H1 (cell line): ENCODE measurements around the gene KLHL17. TPM values are rescaled to one million over a fixed set of nuclear protein-coding genes. Genes with fewer than 3 reads are reported as not detected.

ENCODE experiments used
- CTCF ChIA-PET: fragments of 300-600 bp; sonication (Branson Sonifier 250); formaldehyde crosslinking; loops from one replicate; lab custom pipeline; 2021; ENCODE audit not compliant: partially characterized antibody; lab: Charles Lee
- POLR2A ChIA-PET: fragments of 300-600 bp; sonication (Branson Sonifier 250); formaldehyde crosslinking; loops from one replicate; lab custom pipeline; 2021; ENCODE audit warnings: inconsistent platforms; ENCODE audit not compliant: partially characterized antibody; lab: Charles Lee
- DNase-seq, 2 experiments: peaks; one replicate each; pipeline versions ENCODE4 v3.0.0 to v3.0.0-alpha.2; 2010 to 2022; ENCODE audit warnings: low spot score in 2 of 2, low read depth in 1 of 2, mixed read lengths in 1 of 2
- FAIRE-seq: peaks from 2 replicates; lab custom pipeline; 2011; peaks lifted over from hg19 to GRCh38; lab: Jason Lieb, UNC
- H2AFZ ChIP-seq: 2 replicates; pipeline ENCODE4 v1.8.1; 2012; ENCODE audit warnings: low read length, inconsistent platforms
- H2AK5ac ChIP-seq: 2 replicates; pipeline ENCODE4 v1.6.1; 2013; ENCODE audit warnings: low read depth, low read length
- H2BK120ac ChIP-seq: replicated peaks from 2 replicates; pipeline ENCODE3; 2013; ENCODE audit warnings: low read depth, low read length, inconsistent platforms
- H2BK12ac ChIP-seq: 2 replicates; pipeline ENCODE4 v1.6.1; 2013; ENCODE audit warnings: low read depth, low read length
- H2BK15ac ChIP-seq: 2 replicates; pipeline ENCODE4 v1.6.1; 2013; ENCODE audit warnings: low read length
- H2BK20ac ChIP-seq: 2 replicates; pipeline ENCODE4 v1.6.1; 2013; ENCODE audit warnings: low read length
- H2BK5ac ChIP-seq: 2 replicates; pipeline ENCODE4 v1.6.1; 2013; ENCODE audit warnings: low read depth, low read length
- H3K14ac ChIP-seq: 2 replicates; pipeline ENCODE4 v1.6.1; 2013; ENCODE audit warnings: inconsistent platforms; ENCODE audit not compliant: insufficient read length
- H3K18ac ChIP-seq: 2 replicates; pipeline ENCODE4 v1.6.1; 2013; ENCODE audit warnings: low read length; ENCODE audit errors: extremely low read depth
- H3K23ac ChIP-seq: 2 replicates; pipeline ENCODE4 v1.6.1; 2013; ENCODE audit warnings: inconsistent platforms; ENCODE audit not compliant: insufficient read length
- H3K23me2 ChIP-seq: 2 replicates; pipeline ENCODE4 v1.6.1; 2013; ENCODE audit warnings: low read depth, low read length
- H3K27ac ChIP-seq: 2 replicates; pipeline ENCODE4 v1.6.1; 2011; ENCODE audit warnings: low read depth, low read length, inconsistent platforms
- H3K27me3 ChIP-seq, 4 experiments: replicated peaks in 1 of 4; 1 replicate in 1 of 4; 2 replicates in 3 of 4; pipeline versions ENCODE4 v1.6.1 to v1.8.1; 2011 to 2013; ENCODE audit warnings: low read length in 3 of 4, mild to moderate bottlenecking in 3 of 4, inconsistent platforms in 2 of 4, mixed read lengths in 2 of 4, moderate library complexity in 1 of 4; ENCODE audit not compliant: control insufficient read depth in 3 of 4, insufficient read depth in 3 of 4; ENCODE audit errors: extremely low read depth in 1 of 4
- H3K36me3 ChIP-seq, 4 experiments: 2 replicates each; pipeline versions ENCODE4 v1.6.1 to v1.8.1; 2011 to 2013; ENCODE audit warnings: mild to moderate bottlenecking in 4 of 4, low read length in 3 of 4, moderate library complexity in 2 of 4, control low read depth in 1 of 4, inconsistent platforms in 1 of 4; ENCODE audit not compliant: insufficient read depth in 4 of 4, control insufficient read depth in 2 of 4
- H3K4ac ChIP-seq: replicated peaks from 2 replicates; pipeline ENCODE3; 2013; ENCODE audit warnings: low read length, low read depth, mixed read lengths, inconsistent platforms; ENCODE audit not compliant: insufficient read length
- H3K4me1 ChIP-seq, 4 experiments: replicated peaks in 1 of 4; 1 replicate in 1 of 4; 2 replicates in 3 of 4; pipeline versions ENCODE4 v1.6.1 to v1.8.1; 2011 to 2013; ENCODE audit warnings: low read length in 3 of 4, inconsistent platforms in 2 of 4, mixed read lengths in 1 of 4; ENCODE audit not compliant: insufficient read depth in 4 of 4, control insufficient read depth in 3 of 4
- H3K4me2 ChIP-seq, 2 experiments: 2 replicates each; pipeline versions ENCODE4 v1.6.1 to v1.8.1; 2011 to 2013; ENCODE audit warnings: low read depth in 2 of 2, low read length in 2 of 2, control low read depth in 1 of 2, inconsistent platforms in 1 of 2, mild to moderate bottlenecking in 1 of 2; ENCODE audit not compliant: insufficient read depth in 1 of 2
- H3K4me3 ChIP-seq, 4 experiments: fragments of 200-600, 300-600 bp in 1 of 4; sonication (generic), shearing (Covaris generic), sonication (Bioruptor Twin) in 1 of 4; 2 replicates each; pipeline versions ENCODE4 v1.5.1 to v1.8.1; 2011 to 2016; ENCODE audit warnings: low read length in 4 of 4, low read depth in 3 of 4, control low read depth in 2 of 4, inconsistent platforms in 2 of 4, mild to moderate bottlenecking in 2 of 4, mixed read lengths in 1 of 4, moderate library complexity in 1 of 4; ENCODE audit not compliant: insufficient read depth in 2 of 4; ENCODE audit errors: extremely low read depth in 1 of 4
- H3K56ac ChIP-seq: replicated peaks from 2 replicates; pipeline ENCODE3; 2013; ENCODE audit warnings: low read depth, mild to moderate bottlenecking, mixed read lengths, low read length, inconsistent platforms; ENCODE audit not compliant: insufficient read length
- H3K79me1 ChIP-seq: 2 replicates; pipeline ENCODE4 v1.6.1; 2013; ENCODE audit warnings: low read depth, low read length, control low read depth
- H3K79me2 ChIP-seq, 2 experiments: 2 replicates each; pipeline versions ENCODE4 v1.6.1 to v1.8.1; 2012 to 2013; ENCODE audit warnings: low read length in 2 of 2, mild to moderate bottlenecking in 2 of 2, inconsistent platforms in 1 of 2; ENCODE audit not compliant: insufficient read depth in 2 of 2, control insufficient read depth in 1 of 2
- H3K9ac ChIP-seq, 4 experiments: replicated peaks in 1 of 4; 1 replicate in 1 of 4; 2 replicates in 3 of 4; pipeline versions ENCODE4 v1.6.1 to v1.8.1; 2011 to 2013; ENCODE audit warnings: low read depth in 3 of 4, low read length in 3 of 4, control low read depth in 2 of 4, mild to moderate bottlenecking in 2 of 4, moderate library complexity in 2 of 4, inconsistent platforms in 1 of 4; ENCODE audit errors: extremely low read depth in 1 of 4
- H3K9me3 ChIP-seq, 2 experiments: 2 replicates each; pipeline versions ENCODE4 v1.6.1 to v1.8.1; 2012 to 2013; ENCODE audit warnings: mild to moderate bottlenecking in 2 of 2, moderate library complexity in 2 of 2, control low read depth in 1 of 2, inconsistent platforms in 1 of 2, low read depth in 1 of 2, low read length in 1 of 2, mixed read lengths in 1 of 2; ENCODE audit not compliant: insufficient read depth in 2 of 2
- H4K20me1 ChIP-seq, 2 experiments: replicated peaks in 1 of 2; 2 replicates each; pipeline versions ENCODE3 to v1.8.1; 2011 to 2013; ENCODE audit warnings: inconsistent platforms in 2 of 2, low read length in 2 of 2, mild to moderate bottlenecking in 1 of 2; ENCODE audit not compliant: insufficient read depth in 2 of 2, control insufficient read depth in 1 of 2
- H4K5ac ChIP-seq: 2 replicates; pipeline ENCODE4 v1.6.1; 2013; ENCODE audit warnings: low read length, low read depth, mixed read lengths, inconsistent platforms; ENCODE audit not compliant: insufficient read length
- H4K8ac ChIP-seq: 2 replicates; pipeline ENCODE4 v1.8.0; 2013; ENCODE audit warnings: mild to moderate bottlenecking, moderate library complexity, low read length, inconsistent platforms; ENCODE audit not compliant: insufficient read depth; ENCODE audit errors: extremely low read depth
- H4K91ac ChIP-seq: replicated peaks from 2 replicates; pipeline ENCODE3; 2013; ENCODE audit warnings: low read length, mixed read lengths, inconsistent platforms; ENCODE audit not compliant: insufficient read length
- BCL11A ChIP-seq, 2 experiments: IDR thresholded peaks; one replicate each; pipeline ENCODE4 v1.6.1; 2011; ENCODE audit warnings: low read depth in 2 of 2, low read length in 2 of 2, mild to moderate bottlenecking in 2 of 2
- BRCA1 ChIP-seq: IDR thresholded peaks from 2 replicates; pipeline ENCODE4 v1.6.1; 2012; ENCODE audit warnings: low read depth, low read length, improper control_type of control experiment
- CBX8 ChIP-seq: fragments of 300-800, 300-1000 bp; sonication (generic); IDR thresholded peaks from 2 replicates; pipeline ENCODE4 v1.7.1; 2016; ENCODE audit warnings: low read depth, low read length, borderline replicate concordance
- CEBPB ChIP-seq: IDR thresholded peaks from 2 replicates; pipeline ENCODE4 v1.6.1; 2012; ENCODE audit warnings: low read depth, low read length
- NRF1 ChIP-seq: IDR thresholded peaks from 2 replicates; pipeline ENCODE4 v1.6.1; 2011; ENCODE audit warnings: mild to moderate bottlenecking, low read depth, low read length, improper control_type of control experiment
- POLR2AphosphoS5 ChIP-seq: IDR thresholded peaks from 2 replicates; pipeline ENCODE4 v1.6.1; 2011; ENCODE audit warnings: low read depth, low read length
- SP2 ChIP-seq: IDR thresholded peaks from 2 replicates; pipeline ENCODE4 v1.6.1; 2012; ENCODE audit warnings: mild to moderate bottlenecking, low read length, inconsistent platforms
- SRF ChIP-seq: IDR thresholded peaks from 2 replicates; pipeline ENCODE4 v1.6.1; 2011; ENCODE audit warnings: mild to moderate bottlenecking, low read depth, low read length, moderate library complexity
- ZNF274 ChIP-seq: IDR thresholded peaks from 2 replicates; pipeline ENCODE4 v1.7.0; 2012; ENCODE audit warnings: low read length, borderline replicate concordance; ENCODE audit errors: extremely low read depth
- WGBS, 2 experiments: shearing (Covaris generic) in 1 of 2; methylation state at CpG; one replicate each; pipeline versions ENCODE4 v1.1.6 to v1.1.7; 2013 to 2015; ENCODE audit warnings: low lambda C conversion rate in 2 of 2, mixed read lengths in 2 of 2, inconsistent platforms in 1 of 2, low coverage in 1 of 2, missing lambda C conversion rate in 1 of 2; ENCODE audit not compliant: insufficient replicate concordance in 2 of 2, insufficient coverage in 1 of 2, insufficient read length in 1 of 2; ENCODE audit errors: extremely low coverage in 1 of 2, missing lambda C conversion rate in 1 of 2; 5-methylcytosine and 5-hydroxymethylcytosine counted together
- polyA plus RNA-seq, 7 experiments: library from polyadenylated mRNA; depleted of rRNA in 3 of 7; stranded (reverse) in 5 of 7; unstranded in 2 of 7; fragments of >200 nt in 5 of 7; fragments of 200-250 nt in 2 of 7; gene quantifications; 1 replicate in 5 of 7; 2 replicates in 1 of 7; 4 replicates in 1 of 7; pipeline versions ENCODE4 v1.2.1 to v1.2.3, GENCODE V29; 2011 to 2013; ENCODE audit warnings: missing spikeins in 2 of 7, mixed read lengths in 2 of 7
- total RNA-seq: library from RNA; stranded (reverse); fragmentation: NEBNext Ultra II Directional; extraction: Animal tissue kit (Norgen Biotek cat#: 25700); gene quantifications from 2 replicates; pipeline ENCODE4 v1.2.1, GENCODE V29; 2021

Gene KLHL17
- total and polyA plus RNA-seq, 2 of the 8 experiments (the other 6 are each of a cell fraction or from before 2014, with no cell fraction given): 32.6 to 36.1 TPM

- no peak overlapping the region for H2AK5ac ChIP-seq
- H2BK15ac ChIP-seq: no peak overlapping the region
- no peak overlapping the region for H4K8ac ChIP-seq
- H3K27me3 ChIP-seq: peaks cover 35 to 41% (median 40%) of the 10 kb centered on the region in 4 experiments
- no peak overlapping the region for H3K23ac ChIP-seq
- no peak overlapping the region for H3K18ac ChIP-seq
- ChIA-PET POLR2A (interaction anchor here (0.7 to 9.5 kb wide), 9 partner anchors 9 to 100 kb away, joined by 3 to 65 read pairs (median 3); partner anchors contain the start of genes NOC2L and SAMD11), CTCF (interaction anchor here (1.2 to 2.6 kb wide), 3 partner anchors 9 to 32 kb away, joined by 3 to 10 read pairs (median 4); no protein-coding TSS in a partner anchor)
- H3K56ac ChIP-seq: no peak overlapping the region
- no peaks in the 10 kb centered on the region for H3K79me2 ChIP-seq
- no peak overlapping the region for H2BK5ac ChIP-seq
- no peak overlapping the region for H3K27ac ChIP-seq
- H3K4me3 ChIP-seq: no peak overlapping the region
- no peak overlapping the region for H2AFZ ChIP-seq
- H3K79me1 ChIP-seq: no peaks in the 10 kb centered on the region; the same call in 1 of the 2 replicates
- H3K9me3 ChIP-seq: no peaks in the 10 kb centered on the region
- no peak overlapping the region for H3K4ac ChIP-seq
- no peak overlapping the region for H3K14ac ChIP-seq
- no peak overlapping the region for H2BK12ac ChIP-seq
- no peak for FAIRE-seq
- no peak overlapping the region for H4K91ac ChIP-seq
- no peak overlapping the region for H4K5ac ChIP-seq
- peaks cover 7% of the 10 kb centered on the region; the same call in 1 of the 2 replicates for H3K23me2 ChIP-seq
- H3K4me1 ChIP-seq: peaks cover 3 to 27% (median 17%) of the 10 kb centered on the region in 4 experiments
- H2BK120ac ChIP-seq: no peak overlapping the region
- no peak overlapping the region for H2BK20ac ChIP-seq
- DNase-seq: no peak
- peaks cover 2 to 28% (median 14%) of the 10 kb centered on the region in 4 experiments for H3K36me3 ChIP-seq
- no peak overlapping the region for H3K9ac ChIP-seq
- H3K4me2 ChIP-seq: no peak overlapping the region
- peaks cover 21 to 30% of the 10 kb centered on the region in 2 experiments for H4K20me1 ChIP-seq
- 88% methylated on average over 26 of the region's 28 CpGs; no CpG with 5 or more reads in 1 of the 2 experiments for WGBS, 2 experiments
- TF ChIP-seq POLR2AphosphoS5: no peak
- no peak for TF ChIP-seq CEBPB
- no peak for TF ChIP-seq SP2
- no peak for TF ChIP-seq SRF
- TF ChIP-seq BRCA1: no peak
- TF ChIP-seq BCL11A (IDR thresholded peaks at IDR 0.05; ENCODE audit: low read depth in 2 of 2, low read length in 2 of 2): no peak
- no peak for TF ChIP-seq CBX8
- TF ChIP-seq ZNF274: no peak
- no peak for TF ChIP-seq NRF1
Observed at GRCh38 chr1:944341-945325, 15.8 kb upstream of the KLHL17 start.
